ENCODE measurements around the gene DPY19L2.
"Not testable (repeated sequence)": the region's sequence is repeated elsewhere in the genome, so short reads cannot be mapped to it uniquely, and the experiment has no call there.

The DPY19L2 gene

DNA sequence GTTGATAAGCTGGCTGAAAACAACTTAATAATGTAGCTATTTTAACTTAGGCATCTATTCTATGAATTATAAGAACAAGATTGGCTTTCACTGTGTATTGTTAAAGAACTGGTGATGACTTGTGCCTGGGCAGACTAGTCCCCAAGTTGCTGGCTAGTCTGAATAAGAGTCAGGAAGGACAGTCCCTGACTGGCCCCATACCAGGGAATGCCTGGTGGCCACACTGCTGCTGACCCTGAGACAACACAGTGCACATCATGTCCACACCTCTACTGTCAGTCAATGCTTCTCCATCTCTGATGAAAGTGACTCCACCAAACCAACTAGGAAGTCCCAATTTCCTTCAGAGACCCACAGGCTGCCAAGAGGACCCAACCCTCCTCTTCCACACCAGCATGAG, 130.5 kb downstream of the DPY19L2 start:
- in situ Hi-C loops (cut with MboI; ENCODE audit: low sequenced_read_pairs); H3K27me3 ChIP-seq (ENCODE audit: low read depth); H3K4me3 ChIP-seq; H3K4me1 ChIP-seq; H3K9me3 ChIP-seq; H3K36me3 ChIP-seq (replicated peaks); DNase-seq (ENCODE audit: low spot score in 2 of 2): not testable (repeated sequence)

DNA sequence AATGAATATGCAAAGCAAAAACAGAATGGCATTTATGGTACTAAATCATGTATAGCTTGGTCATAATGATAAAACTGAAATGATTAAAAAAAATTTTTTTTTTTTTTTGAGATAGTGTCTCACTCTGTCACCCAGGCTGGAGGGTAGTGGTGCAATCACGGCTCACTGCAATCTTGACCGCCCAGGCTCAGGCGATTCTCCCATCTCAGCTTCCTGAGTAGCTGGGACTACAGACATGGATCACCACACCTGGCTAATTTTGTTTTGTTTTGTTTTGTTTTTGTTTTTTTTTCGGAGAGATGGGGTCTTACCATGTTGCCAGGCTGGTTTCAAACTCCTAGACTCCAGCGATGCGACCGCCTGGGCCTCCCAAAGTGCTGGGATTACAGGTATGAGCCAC, 138.7 kb downstream of the DPY19L2 start:
- in situ Hi-C loops (cut with MboI; ENCODE audit: low sequenced_read_pairs); H3K36me3 ChIP-seq (replicated peaks); H3K27me3 ChIP-seq (ENCODE audit: low read depth); H3K9me3 ChIP-seq; H3K4me1 ChIP-seq; DNase-seq (ENCODE audit: low spot score in 2 of 2); H3K4me3 ChIP-seq: not testable (repeated sequence)

DNA sequence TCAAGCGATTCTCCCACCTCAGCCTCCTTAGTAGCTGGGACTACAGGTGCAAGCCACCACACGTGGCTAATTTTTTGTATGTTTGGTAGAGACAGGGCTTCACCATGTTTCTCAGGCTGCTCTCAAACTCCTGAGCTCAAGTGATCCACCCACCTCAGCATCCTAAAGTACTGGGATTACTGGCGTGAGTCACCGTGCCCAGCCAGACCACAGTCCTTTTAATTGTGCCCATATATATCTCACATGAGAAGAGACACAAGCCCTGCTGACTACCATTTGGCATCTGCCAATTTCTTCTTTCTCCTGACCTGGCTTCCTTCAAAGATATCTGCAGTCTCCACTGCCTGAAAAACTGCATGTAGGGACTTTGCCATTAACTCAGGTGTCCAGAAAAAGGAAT, 142.5 kb downstream of the DPY19L2 start:
- no peak for DNase-seq (ENCODE audit: low spot score in 2 of 2)
- in situ Hi-C loops (cut with MboI; ENCODE audit: low sequenced_read_pairs): no loop called here

DNA sequence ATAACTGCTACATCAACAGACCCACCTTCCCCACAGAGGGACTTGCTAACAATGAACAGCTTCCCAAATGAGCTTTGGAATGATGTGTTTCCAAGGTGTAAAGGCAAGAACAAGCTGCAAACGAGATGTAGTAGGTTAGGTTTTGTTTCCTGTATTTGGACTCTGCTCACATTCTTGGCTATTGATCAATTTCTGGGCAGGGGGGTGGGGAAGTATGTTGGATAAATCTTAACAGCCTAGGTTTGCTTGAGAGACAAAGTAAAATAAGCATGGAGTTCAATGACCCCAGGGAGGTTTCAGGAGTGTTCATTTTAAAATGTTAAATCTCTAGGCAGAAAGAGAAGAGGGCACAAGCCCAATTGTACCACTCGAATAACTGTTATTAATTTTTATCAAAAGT, 146.6 kb downstream of the DPY19L2 start:
- Histone ChIP-seq H3K27me3 (ENCODE audit: low read depth) (no peaks in the 10 kb centered on the region), H3K4me1 (no peaks in the 10 kb centered on the region), H3K36me3 (replicated peaks) (no peaks in the 10 kb centered on the region), H3K4me3 (no peak overlapping the region), H3K9me3 (no peaks in the 10 kb centered on the region)
- in situ Hi-C loops (cut with MboI; ENCODE audit: low sequenced_read_pairs): no loop called here
- no peak for DNase-seq (ENCODE audit: low spot score in 2 of 2)

More for the DNA sequence above, 142.5 kb downstream of the DPY19L2 start:
- H3K27me3 ChIP-seq (ENCODE audit: low read depth): no peaks in the 10 kb centered on the region
- H3K9me3 ChIP-seq: no peaks in the 10 kb centered on the region
- H3K4me1 ChIP-seq: no peaks in the 10 kb centered on the region
- no peak overlapping the region for H3K4me3 ChIP-seq
- no peaks in the 10 kb centered on the region for H3K36me3 ChIP-seq (replicated peaks)
